Measurements from ENCODE around the gene SLC40A1. TPM values are rescaled to one million over a fixed set of nuclear protein-coding genes. Genes with fewer than 3 reads are reported as not detected.

Gene SLC40A1
- total and polyA plus RNA-seq, 2 of the 13 experiments (the other 11 are each of a cell fraction or from before 2014, with no cell fraction given), result 10.6 to 24.9 TPM

DNA sequence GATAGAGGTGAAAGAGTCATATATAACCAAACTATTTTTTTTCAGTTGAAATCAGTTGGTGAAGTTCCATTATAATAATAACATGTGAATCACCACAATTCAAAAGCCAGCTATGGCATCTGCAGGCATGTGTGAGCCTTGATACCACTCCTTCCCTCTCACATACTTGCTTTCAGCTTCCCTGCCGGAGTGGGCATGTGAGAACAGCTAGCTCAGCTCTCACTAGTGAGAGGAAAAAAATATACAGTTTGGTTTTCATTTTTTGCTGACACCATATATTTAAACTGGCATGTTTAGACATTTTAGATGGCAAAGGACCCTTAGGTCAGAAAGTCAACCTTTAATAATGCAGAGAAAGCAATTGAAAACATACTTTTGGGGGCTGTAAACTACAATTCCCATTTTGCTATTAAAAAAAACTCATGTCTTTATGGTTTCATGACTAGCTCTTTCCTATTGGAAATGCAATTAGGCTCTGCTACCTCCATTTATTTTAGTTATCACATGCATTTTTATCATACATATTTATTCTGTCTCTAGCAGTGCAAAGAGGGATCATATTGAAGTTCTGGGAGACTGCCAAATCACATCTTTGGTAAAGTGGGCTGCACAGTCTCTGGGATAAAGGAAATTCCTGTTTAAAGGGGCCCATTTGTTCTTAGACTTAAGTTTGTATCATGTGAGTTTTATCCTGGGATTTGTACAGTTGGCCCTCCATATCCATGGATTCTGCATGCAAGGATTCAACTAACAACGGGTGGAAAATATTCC is 33.2 kb upstream of the SLC40A1 start:
- no peaks in the 10 kb centered on the region for H3K9me3 ChIP-seq (ENCODE audit: low read length)
- no TSS peak for BruUV-seq (replicated peaks)
- H3K9ac ChIP-seq (ENCODE audit: insufficient read depth, low read depth, low read length), result no peak overlapping the region
- WGBS (ENCODE audit: low lambda C conversion rate), result 77% methylated on average over 2 of the region's 2 CpGs
- no peak overlapping the region; the same call in 1 of the 2 replicates for H3K4me2 ChIP-seq (ENCODE audit: low read depth, low read length)
- no peak for DNase-seq (ENCODE audit: low spot score)
- no peaks in the 10 kb centered on the region for H3K36me3 ChIP-seq (replicated peaks in 1 of 2; ENCODE audit: control insufficient read depth in 1 of 2, insufficient read depth in 2 of 2, low read length in 2 of 2)
- ChIA-PET POLR2A (interaction anchor here (0.8 to 2.6 kb wide), 8 partner anchors 11 to 149 kb away, joined by 3 to 23 read pairs (median 4); partner anchors contain the start of genes ASNSD1, OSGEPL1 and SLC40A1), CTCF (ENCODE audit: low intra/inter-chr PET ratio, low total read pairs) (no interaction called here)
- no peak overlapping the region; a peak in 1 of 6 replicates for H3K4me3 ChIP-seq (replicated peaks in 1 of 3; ENCODE audit: insufficient read depth in 1 of 3, low read depth in 2 of 3, low read length in 3 of 3)
- intact Hi-C loops (cut with micrococcal nuclease; ENCODE audit: unreplicated experiment) (loop anchor here (2.0 to 5.0 kb wide), 2 partner anchors 33 to 92 kb away; partner anchors contain the start of gene SLC40A1), in situ Hi-C loops (cut with HindIII; ENCODE audit: extremely low pct_ligation_motif_present, low pct_unique_long_range_greater_than_20kb) (no loop called here)
- TF ChIP-seq ZNF235 (CRISPR knock-in tag; IDR thresholded peaks at IDR 0.05; ENCODE audit: borderline replicate concordance), result no peak
- peak; percentile 98 for TF ChIP-seq MAFF (IDR thresholded peaks at IDR 0.05; ENCODE audit: low read depth, low read length)
- peak; percentile 98 to 99 for TF ChIP-seq MAFK (conservative IDR thresholded peaks at IDR 0.05 in 1 of 2, IDR thresholded peaks at IDR 0.05 in 1 of 2; ENCODE audit: low read length in 2 of 2)
- no peaks in the 10 kb centered on the region; a peak in 1 of 5 replicates for H3K27me3 ChIP-seq (ENCODE audit: control insufficient read depth in 1 of 2, insufficient read depth in 2 of 2, low read length in 2 of 2)
- ATAC-seq, result 0 out of 3 replicates have a peak, but pooled peaks have one; percentile 15
- H3K27ac ChIP-seq (ENCODE audit: extremely low read length, insufficient read depth, low read length), result no peak overlapping the region
- no peak overlapping the region for H2AFZ ChIP-seq (ENCODE audit: low read length)
- H3K4me1 ChIP-seq (ENCODE audit: insufficient read depth, low read length), result peaks cover 36% of the 10 kb centered on the region
- H4K20me1 ChIP-seq (ENCODE audit: insufficient read depth, low read length), result no peaks in the 10 kb centered on the region
- no peak for FAIRE-seq
- no peaks in the 10 kb centered on the region for H3K79me2 ChIP-seq (ENCODE audit: insufficient read depth, low read length)

DNA sequence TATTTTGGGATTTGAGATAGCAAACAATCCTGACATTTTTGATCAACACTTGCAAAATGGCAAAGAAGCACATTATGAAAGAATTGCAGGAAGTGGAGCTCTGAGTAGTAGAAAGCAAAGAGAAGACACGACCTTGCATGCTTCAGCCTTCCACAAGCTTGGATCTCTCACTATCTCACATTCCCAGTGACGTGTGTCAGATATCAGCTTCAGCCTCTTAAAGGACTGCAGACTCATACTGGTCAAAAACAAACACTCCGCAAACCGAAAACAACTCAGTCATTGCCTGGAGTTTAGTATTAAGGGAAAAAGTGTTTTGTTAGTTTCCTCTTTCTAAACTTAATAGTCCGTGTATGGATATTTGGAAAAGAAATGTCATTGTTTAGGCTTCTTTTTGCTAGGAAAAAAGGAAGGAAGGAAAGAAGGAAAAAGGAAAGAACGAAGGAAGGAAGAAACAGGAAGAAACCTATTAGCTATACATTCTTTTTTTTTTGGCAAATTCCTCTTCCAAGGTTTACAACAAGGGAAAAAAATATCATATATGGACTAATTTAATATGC is 32.6 kb upstream of the SLC40A1 start:
- Histone ChIP-seq H3K36me3 (replicated peaks in 1 of 2; ENCODE audit: control insufficient read depth in 1 of 2, insufficient read depth in 2 of 2, low read length in 2 of 2) (no peaks in the 10 kb centered on the region), H3K4me2 (ENCODE audit: low read depth, low read length) (peak overlapping the region; percentile 54), H3K27me3 (ENCODE audit: control insufficient read depth in 1 of 2, insufficient read depth in 2 of 2, low read length in 2 of 2) (no peaks in the 10 kb centered on the region; a peak in 1 of 5 replicates), H3K4me3 (replicated peaks in 1 of 3; ENCODE audit: insufficient read depth in 1 of 3, low read depth in 2 of 3, low read length in 3 of 3) (peak overlapping the region in 2 of 3 experiments; percentile 11 to 20; a peak in 1 of 6 replicates), H3K9me3 (ENCODE audit: low read length) (no peaks in the 10 kb centered on the region), H3K27ac (ENCODE audit: extremely low read length, insufficient read depth, low read length) (peak overlapping the region; percentile 30), H3K4me1 (ENCODE audit: insufficient read depth, low read length) (peaks cover 37% of the 10 kb centered on the region), H4K20me1 (ENCODE audit: insufficient read depth, low read length) (no peaks in the 10 kb centered on the region), H3K9ac (ENCODE audit: insufficient read depth, low read depth, low read length) (no peak overlapping the region), H3K79me2 (ENCODE audit: insufficient read depth, low read length) (no peaks in the 10 kb centered on the region), H2AFZ (ENCODE audit: low read length) (peak overlapping the region; percentile 23)
- ATAC-seq (peak; percentile 94), DNase-seq (ENCODE audit: low spot score) (peak; percentile 96), FAIRE-seq (peak; percentile 70)
- no TSS peak for BruUV-seq (replicated peaks)
- in situ Hi-C loops (cut with HindIII; ENCODE audit: extremely low pct_ligation_motif_present, low pct_unique_long_range_greater_than_20kb), result no loop called here
- ChIA-PET POLR2A (interaction anchor here (0.8 to 2.6 kb wide), 8 partner anchors 11 to 149 kb away, joined by 3 to 23 read pairs (median 4); partner anchors contain the start of genes ASNSD1, OSGEPL1 and SLC40A1), CTCF (ENCODE audit: low intra/inter-chr PET ratio, low total read pairs) (no interaction called here)
- intact Hi-C loops (cut with micrococcal nuclease; ENCODE audit: unreplicated experiment), result loop anchor here (2.0 to 5.0 kb wide), 2 partner anchors 32 to 91 kb away; partner anchors contain the start of gene SLC40A1
- 15% methylated on average over 6 of the region's 6 CpGs for WGBS (ENCODE audit: low lambda C conversion rate)
- TF ChIP-seq ZSCAN12 (CRISPR knock-in tag; IDR thresholded peaks at IDR 0.05) (no peak), TOE1 (CRISPR knock-in tag; IDR thresholded peaks at IDR 0.05) (no peak), FOXO1 (CRISPR knock-in tag; IDR thresholded peaks at IDR 0.05) (0 out of 2 replicates have a peak, but pooled peaks have one; percentile 12), MIER2 (CRISPR knock-in tag; IDR thresholded peaks at IDR 0.05) (no peak), EP300 (IDR thresholded peaks at IDR 0.05; ENCODE audit: low read depth in 2 of 2, low read length in 2 of 2) (peak in 1 of 2 experiments; percentile 57; a peak in 1 of 4 replicates), EP300 (CRISPR knock-in tag; IDR thresholded peaks at IDR 0.05; ENCODE audit: borderline replicate concordance) (peak; percentile 85), ARHGAP35 (CRISPR knock-in tag; IDR thresholded peaks at IDR 0.05; ENCODE audit: borderline replicate concordance) (no peak), ZSCAN25 (CRISPR knock-in tag; IDR thresholded peaks at IDR 0.05) (no peak), ZNF251 (CRISPR knock-in tag; IDR thresholded peaks at IDR 0.05) (no peak), TAF15 (IDR thresholded peaks at IDR 0.05; ENCODE audit: low read depth, low read length, poor library complexity, severe bottlenecking) (no peak), ZNF530 (CRISPR knock-in tag; IDR thresholded peaks at IDR 0.05; ENCODE audit: low read depth) (no peak), ZNF569 (CRISPR knock-in tag; IDR thresholded peaks at IDR 0.05; ENCODE audit: borderline replicate concordance) (no peak)
- TF ChIP-seq, protein P1, sequence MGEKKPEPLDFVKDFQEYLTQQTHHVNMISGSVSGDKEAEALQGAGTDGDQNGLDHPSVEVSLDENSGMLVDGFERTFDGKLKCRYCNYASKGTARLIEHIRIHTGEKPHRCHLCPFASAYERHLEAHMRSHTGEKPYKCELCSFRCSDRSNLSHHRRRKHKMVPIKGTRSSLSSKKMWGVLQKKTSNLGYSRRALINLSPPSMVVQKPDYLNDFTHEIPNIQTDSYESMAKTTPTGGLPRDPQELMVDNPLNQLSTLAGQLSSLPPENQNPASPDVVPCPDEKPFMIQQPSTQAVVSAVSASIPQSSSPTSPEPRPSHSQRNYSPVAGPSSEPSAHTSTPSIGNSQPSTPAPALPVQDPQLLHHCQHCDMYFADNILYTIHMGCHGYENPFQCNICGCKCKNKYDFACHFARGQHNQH (CRISPR knock-in tag; IDR thresholded peaks at IDR 0.05), result no peak
